ENCODE measurements around the gene ACOT8.
"Not testable (repeated sequence)": the region's sequence is repeated elsewhere in the genome, so short reads cannot be mapped to it uniquely, and the experiment has no call there.

The ACOT8 gene

DNA sequence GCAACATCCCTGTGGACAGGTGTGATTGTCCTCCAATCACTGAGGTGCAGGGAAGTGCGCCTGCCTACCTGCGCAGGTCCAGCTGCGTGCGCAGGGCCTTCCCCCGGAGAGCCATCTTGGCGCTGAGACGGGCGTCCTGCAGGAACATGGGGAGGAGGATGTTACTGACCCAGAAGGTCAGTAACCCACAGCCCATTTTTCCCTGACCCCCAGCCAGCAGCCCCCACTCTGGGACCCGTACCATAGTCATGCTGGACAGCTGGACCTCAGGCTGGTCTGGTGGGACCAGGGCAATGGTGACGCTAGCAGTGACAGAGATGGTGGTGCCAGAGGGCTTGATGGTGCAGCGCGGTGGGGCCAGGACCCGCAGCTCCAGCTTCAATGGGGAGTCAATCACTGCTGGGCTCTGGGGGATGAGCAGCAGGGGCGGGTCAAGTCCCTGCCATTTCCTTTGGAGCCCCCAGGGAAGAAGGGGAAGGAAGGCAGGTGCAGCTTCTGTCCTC is 45.1 kb upstream of the ACOT8 start:
- Histone ChIP-seq H3K27me3 (ENCODE audit: control insufficient read depth, low read length) (no peaks in the 10 kb centered on the region), H3K4me2 (ENCODE audit: low read length) (no peak overlapping the region), H3K36me3 (ENCODE audit: control insufficient read depth, low read length) (no peaks in the 10 kb centered on the region), H3K9me2 (replicated peaks; ENCODE audit: control insufficient read depth, low read length) (no peaks in the 10 kb centered on the region), H3K4me1 (ENCODE audit: control insufficient read depth, low read length) (peaks cover 10% of the 10 kb centered on the region), H3K9me3 (ENCODE audit: control insufficient read depth, insufficient read depth, low read length) (no peaks in the 10 kb centered on the region), H3F3A (ENCODE audit: control insufficient read depth, insufficient read depth) (no peaks in the 10 kb centered on the region), H3K79me2 (ENCODE audit: control insufficient read depth, low read length) (no peaks in the 10 kb centered on the region), H3K27ac (ENCODE audit: low read depth, low read length) (no peak overlapping the region), H3K4me3 (ENCODE audit: low read length) (no peak overlapping the region), H4K20me1 (ENCODE audit: control insufficient read depth, insufficient read depth, low read depth, low read length) (no peaks in the 10 kb centered on the region)
- TF ChIP-seq, protein P1, sequence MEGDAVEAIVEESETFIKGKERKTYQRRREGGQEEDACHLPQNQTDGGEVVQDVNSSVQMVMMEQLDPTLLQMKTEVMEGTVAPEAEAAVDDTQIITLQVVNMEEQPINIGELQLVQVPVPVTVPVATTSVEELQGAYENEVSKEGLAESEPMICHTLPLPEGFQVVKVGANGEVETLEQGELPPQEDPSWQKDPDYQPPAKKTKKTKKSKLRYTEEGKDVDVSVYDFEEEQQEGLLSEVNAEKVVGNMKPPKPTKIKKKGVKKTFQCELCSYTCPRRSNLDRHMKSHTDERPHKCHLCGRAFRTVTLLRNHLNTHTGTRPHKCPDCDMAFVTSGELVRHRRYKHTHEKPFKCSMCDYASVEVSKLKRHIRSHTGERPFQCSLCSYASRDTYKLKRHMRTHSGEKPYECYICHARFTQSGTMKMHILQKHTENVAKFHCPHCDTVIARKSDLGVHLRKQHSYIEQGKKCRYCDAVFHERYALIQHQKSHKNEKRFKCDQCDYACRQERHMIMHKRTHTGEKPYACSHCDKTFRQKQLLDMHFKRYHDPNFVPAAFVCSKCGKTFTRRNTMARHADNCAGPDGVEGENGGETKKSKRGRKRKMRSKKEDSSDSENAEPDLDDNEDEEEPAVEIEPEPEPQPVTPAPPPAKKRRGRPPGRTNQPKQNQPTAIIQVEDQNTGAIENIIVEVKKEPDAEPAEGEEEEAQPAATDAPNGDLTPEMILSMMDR (IDR thresholded peaks at IDR 0.05; ENCODE audit: low read depth, low read length, poor library complexity, severe bottlenecking) = no peak
- no peak for TF ChIP-seq EZH2phosphoT487 (IDR thresholded peaks at IDR 0.05; ENCODE audit: borderline replicate concordance, low read length)

DNA sequence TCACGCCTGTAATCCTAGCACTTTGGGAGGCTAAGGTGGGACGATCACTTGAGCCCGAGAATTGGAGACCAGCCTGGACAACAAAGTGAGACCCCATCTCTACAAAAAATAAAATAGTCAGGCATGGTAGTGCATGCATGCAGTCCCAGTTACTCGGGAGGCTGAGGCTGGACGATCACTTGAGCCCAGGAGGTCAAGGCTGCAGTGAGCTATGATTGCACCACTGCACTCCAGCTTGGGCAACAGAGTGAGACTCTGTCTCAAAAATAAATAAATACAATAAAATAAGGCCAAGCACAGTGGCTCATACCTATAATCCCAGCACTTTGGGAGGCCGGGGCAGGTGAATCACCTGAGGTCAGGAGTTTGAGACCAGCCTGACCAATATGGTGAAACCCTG is 44.1 kb upstream of the ACOT8 start:
- H3K27ac ChIP-seq (ENCODE audit: low read depth, low read length); H3F3A ChIP-seq (ENCODE audit: control insufficient read depth, insufficient read depth); H3K4me2 ChIP-seq (ENCODE audit: low read length); H3K9me2 ChIP-seq (replicated peaks; ENCODE audit: control insufficient read depth, low read length); H3K4me3 ChIP-seq (ENCODE audit: low read length); H3K9me3 ChIP-seq (ENCODE audit: control insufficient read depth, insufficient read depth, low read length); H4K20me1 ChIP-seq (ENCODE audit: control insufficient read depth, insufficient read depth, low read depth, low read length); H3K79me2 ChIP-seq (ENCODE audit: control insufficient read depth, low read length); H3K27me3 ChIP-seq (ENCODE audit: control insufficient read depth, low read length); H3K36me3 ChIP-seq (ENCODE audit: control insufficient read depth, low read length): not testable (repeated sequence)
- peaks cover 10% of the 10 kb centered on the region for H3K4me1 ChIP-seq (ENCODE audit: control insufficient read depth, low read length)

DNA sequence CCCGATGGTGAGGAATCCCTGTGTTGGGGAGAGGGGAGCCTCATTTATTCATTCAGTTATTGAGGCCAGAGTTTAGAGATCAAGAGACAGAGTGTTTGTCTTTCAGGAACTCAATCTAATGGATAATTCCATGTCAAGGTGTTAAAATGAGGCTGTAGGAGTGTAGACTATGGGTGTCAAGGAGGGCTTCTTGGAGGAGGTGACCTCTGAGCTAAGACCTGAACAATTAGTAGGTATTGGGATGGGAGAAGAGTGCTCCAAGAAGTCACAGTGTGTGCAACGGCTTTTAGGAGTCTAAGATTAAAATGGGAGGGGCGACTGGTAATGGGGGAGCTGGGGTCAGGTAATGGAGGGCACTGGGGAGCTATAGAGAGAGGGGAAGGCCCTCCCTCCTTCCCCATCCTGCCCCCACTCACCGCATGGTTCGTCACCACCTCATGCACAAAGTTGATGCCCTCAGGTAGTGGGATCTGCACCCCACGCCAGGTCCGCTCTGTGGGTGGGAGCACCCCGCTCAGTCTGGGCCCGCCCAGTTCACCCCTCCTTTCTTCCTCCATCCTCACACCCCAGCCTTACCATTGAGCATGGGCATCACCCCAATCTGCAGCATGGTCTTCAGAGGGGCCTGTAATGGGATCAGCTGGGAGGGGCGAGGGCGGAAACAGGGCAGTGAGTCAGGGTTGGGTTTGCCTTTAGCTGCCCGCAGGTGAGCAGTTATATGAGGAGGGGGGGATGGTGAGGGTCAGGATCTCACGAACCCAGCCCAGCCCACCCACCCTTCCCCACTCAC is 42.0 kb upstream of the ACOT8 start:
- Histone ChIP-seq H3K27me3 (ENCODE audit: control insufficient read depth, low read length) (no peaks in the 10 kb centered on the region), H3K4me1 (ENCODE audit: control insufficient read depth, low read length) (peaks cover 10% of the 10 kb centered on the region), H3K4me3 (ENCODE audit: low read length) (no peak overlapping the region), H3K27ac (ENCODE audit: low read depth, low read length) (no peak overlapping the region), H3F3A (ENCODE audit: control insufficient read depth, insufficient read depth) (no peaks in the 10 kb centered on the region), H3K36me3 (ENCODE audit: control insufficient read depth, low read length) (no peaks in the 10 kb centered on the region), H3K9me3 (ENCODE audit: control insufficient read depth, insufficient read depth, low read length) (no peaks in the 10 kb centered on the region), H3K79me2 (ENCODE audit: control insufficient read depth, low read length) (no peaks in the 10 kb centered on the region), H3K4me2 (ENCODE audit: low read length) (no peak overlapping the region), H3K9me2 (replicated peaks; ENCODE audit: control insufficient read depth, low read length) (no peaks in the 10 kb centered on the region), H4K20me1 (ENCODE audit: control insufficient read depth, insufficient read depth, low read depth, low read length) (no peaks in the 10 kb centered on the region)
- TF ChIP-seq EZH2phosphoT487 (IDR thresholded peaks at IDR 0.05; ENCODE audit: borderline replicate concordance, low read length) = no peak
- TF ChIP-seq, protein P1 (IDR thresholded peaks at IDR 0.05; ENCODE audit: low read depth, low read length, poor library complexity, severe bottlenecking) = no peak

DNA sequence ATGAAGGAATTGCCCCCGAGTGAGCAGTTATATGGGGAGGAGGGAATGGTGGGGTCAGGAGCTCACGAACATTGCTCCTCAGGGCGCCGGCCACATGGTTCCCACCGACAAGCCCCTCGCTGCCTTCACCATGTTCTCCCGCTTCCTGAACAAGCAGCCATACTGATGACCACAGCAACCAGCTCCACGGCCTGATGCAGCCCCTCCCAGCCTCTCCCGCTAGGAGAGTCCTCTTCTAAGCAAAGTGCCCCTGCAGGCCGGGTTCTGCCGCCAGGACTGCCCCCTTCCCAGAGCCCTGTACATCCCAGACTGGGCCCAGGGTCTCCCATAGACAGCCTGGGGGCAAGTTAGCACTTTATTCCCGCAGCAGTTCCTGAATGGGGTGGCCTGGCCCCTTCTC is 41.1 kb upstream of the ACOT8 start:
- Histone ChIP-seq H4K20me1 (ENCODE audit: control insufficient read depth, insufficient read depth, low read depth, low read length) (no peaks in the 10 kb centered on the region), H3K79me2 (ENCODE audit: control insufficient read depth, low read length) (no peaks in the 10 kb centered on the region), H3K27ac (ENCODE audit: low read depth, low read length) (no peak overlapping the region), H3K9me2 (replicated peaks; ENCODE audit: control insufficient read depth, low read length) (no peaks in the 10 kb centered on the region), H3F3A (ENCODE audit: control insufficient read depth, insufficient read depth) (no peaks in the 10 kb centered on the region), H3K4me2 (ENCODE audit: low read length) (no peak overlapping the region), H3K9me3 (ENCODE audit: control insufficient read depth, insufficient read depth, low read length) (no peaks in the 10 kb centered on the region), H3K4me3 (ENCODE audit: low read length) (no peak overlapping the region), H3K27me3 (ENCODE audit: control insufficient read depth, low read length) (no peaks in the 10 kb centered on the region), H3K4me1 (ENCODE audit: control insufficient read depth, low read length) (peaks cover 10% of the 10 kb centered on the region), H3K36me3 (ENCODE audit: control insufficient read depth, low read length) (no peaks in the 10 kb centered on the region)
- TF ChIP-seq EZH2phosphoT487 (IDR thresholded peaks at IDR 0.05; ENCODE audit: borderline replicate concordance, low read length) = no peak
- TF ChIP-seq, protein P1 (IDR thresholded peaks at IDR 0.05; ENCODE audit: low read depth, low read length, poor library complexity, severe bottlenecking) = no peak

All from DOHH2 (cell line).